IPS DF 6.9 (cell line): ENCODE results near the gene ATG3.
"Not testable (repeated sequence)": the region's sequence is repeated elsewhere in the genome, so short reads cannot be mapped to it uniquely, and the experiment has no call there.

Experiments
- DNase-seq: peaks from one replicate; pipeline ENCODE4 v3.0.0-alpha.2; 2013; ENCODE audit warnings: low read depth, low spot score
- H3K27ac ChIP-seq: one replicate; pipeline ENCODE4 v1.5.1; 2013; ENCODE audit warnings: low read length, control low read depth
- H3K27me3 ChIP-seq: 2 replicates; pipeline ENCODE4 v1.6.1; 2013; ENCODE audit warnings: mild to moderate bottlenecking, low read length; ENCODE audit not compliant: control insufficient read depth, insufficient read depth
- H3K36me3 ChIP-seq: 2 replicates; pipeline ENCODE4 v1.6.1; 2013; ENCODE audit warnings: low read length; ENCODE audit not compliant: control insufficient read depth, insufficient read depth
- H3K4me1 ChIP-seq: 2 replicates; pipeline ENCODE4 v1.6.1; 2013; ENCODE audit warnings: low read length; ENCODE audit not compliant: control insufficient read depth, insufficient read depth
- H3K4me3 ChIP-seq: 2 replicates; pipeline ENCODE4 v1.5.1; 2013; ENCODE audit warnings: mild to moderate bottlenecking, low read length
- H3K9me3 ChIP-seq: 2 replicates; pipeline ENCODE4 v1.6.1; 2013; ENCODE audit warnings: low read length, inconsistent platforms; ENCODE audit not compliant: control insufficient read depth, insufficient read depth
- WGBS: extraction: QIAGEN DNeasy Blood & Tissue Kit; methylation state at CpG from one replicate; pipeline ENCODE4 v1.1.7; 2013; ENCODE audit warnings: mixed read lengths, missing lambda C conversion rate; ENCODE audit not compliant: insufficient read length, insufficient coverage; 5-methylcytosine and 5-hydroxymethylcytosine counted together

Gene ATG3

GRCh38 chr3:112524127-112524526, 37.6 kb downstream of the ATG3 start:
- not testable (repeated sequence) for H3K4me1 ChIP-seq, H3K27ac ChIP-seq, H3K9me3 ChIP-seq, H3K36me3 ChIP-seq, H3K4me3 ChIP-seq, H3K27me3 ChIP-seq, DNase-seq
- WGBS: no CpG with 5 or more reads among the region's 6 CpGs

GRCh38 chr3:112519424-112520001, 42.2 kb downstream of the ATG3 start:
- Histone ChIP-seq H3K4me1 (no peaks in the 10 kb centered on the region), H3K27ac (no peak overlapping the region), H3K4me3 (no peak overlapping the region), H3K36me3 (no peaks in the 10 kb centered on the region), H3K27me3 (0 out of 2 replicates have a peak, but pooled peaks cover 1% of the 10 kb centered on the region), H3K9me3 (no peaks in the 10 kb centered on the region; the same call in 1 of the 2 replicates)
- WGBS: no CpG with 5 or more reads among the region's 2 CpGs
- no peak for DNase-seq

- not testable (repeated sequence) for H3K36me3 ChIP-seq, H3K4me1 ChIP-seq, H3K27ac ChIP-seq, H3K9me3 ChIP-seq, H3K4me3 ChIP-seq, DNase-seq, H3K27me3 ChIP-seq
- WGBS: no CpG with 5 or more reads among the region's 3 CpGs
Observed at GRCh38 chr3:112518970-112519369, 42.8 kb downstream of the ATG3 start.

- no peaks in the 10 kb centered on the region for H3K4me1 ChIP-seq
- H3K27ac ChIP-seq: no peak overlapping the region
- no peaks in the 10 kb centered on the region for H3K36me3 ChIP-seq
- 0 out of 2 replicates have a peak, but pooled peaks cover 1% of the 10 kb centered on the region for H3K27me3 ChIP-seq
- H3K9me3 ChIP-seq: no peaks in the 10 kb centered on the region; the same call in 1 of the 2 replicates
- no peak for DNase-seq
- H3K4me3 ChIP-seq: no peak overlapping the region
- WGBS: no CpG with 5 or more reads among the region's 2 CpGs
Observed at GRCh38 chr3:112514527-112515128, 47.1 kb downstream of the ATG3 start.

GRCh38 chr3:112512320-112512719, 49.4 kb downstream of the ATG3 start:
- Histone ChIP-seq H3K27ac (no peak overlapping the region), H3K36me3 (no peaks in the 10 kb centered on the region), H3K4me3 (no peak overlapping the region), H3K9me3 (no peaks in the 10 kb centered on the region; the same call in 1 of the 2 replicates), H3K4me1 (no peaks in the 10 kb centered on the region), H3K27me3 (0 out of 2 replicates have a peak, but pooled peaks cover 1% of the 10 kb centered on the region)
- DNase-seq: no peak

GRCh38 chr3:112508860-112509259, 52.9 kb downstream of the ATG3 start:
- H3K27me3 ChIP-seq: no peaks in the 10 kb centered on the region
- no peak overlapping the region for H3K27ac ChIP-seq
- no peak for DNase-seq
- H3K9me3 ChIP-seq: no peaks in the 10 kb centered on the region
- no peaks in the 10 kb centered on the region for H3K36me3 ChIP-seq
- no peak overlapping the region for H3K4me3 ChIP-seq
- H3K4me1 ChIP-seq: no peaks in the 10 kb centered on the region

GRCh38 chr3:112508261-112508660, 53.5 kb downstream of the ATG3 start:
- DNase-seq: no peak
- no CpG with 5 or more reads among the region's 2 CpGs for WGBS

GRCh38 chr3:112505907-112506306, 55.9 kb downstream of the ATG3 start:
- WGBS: no CpG with 5 or more reads among the region's 2 CpGs

More at GRCh38 chr3:112508261-112508660, 53.5 kb downstream of the ATG3 start:
- Histone ChIP-seq H3K9me3 (no peaks in the 10 kb centered on the region), H3K27me3 (no peaks in the 10 kb centered on the region), H3K4me3 (no peak overlapping the region), H3K4me1 (no peaks in the 10 kb centered on the region), H3K36me3 (no peaks in the 10 kb centered on the region), H3K27ac (no peak overlapping the region)

GRCh38 chr3:112504123-112504522, 57.6 kb downstream of the ATG3 start:
- no peak overlapping the region for H3K27ac ChIP-seq
- H3K36me3 ChIP-seq: no peaks in the 10 kb centered on the region
- H3K9me3 ChIP-seq: no peaks in the 10 kb centered on the region
- DNase-seq: no peak
- no CpG with 5 or more reads among the region's 3 CpGs for WGBS
- no peaks in the 10 kb centered on the region for H3K4me1 ChIP-seq
- H3K27me3 ChIP-seq: no peaks in the 10 kb centered on the region
- H3K4me3 ChIP-seq: no peak overlapping the region

More at GRCh38 chr3:112505907-112506306, 55.9 kb downstream of the ATG3 start:
- Histone ChIP-seq H3K27me3 (no peaks in the 10 kb centered on the region), H3K36me3 (no peaks in the 10 kb centered on the region), H3K4me1 (no peaks in the 10 kb centered on the region), H3K4me3 (no peak overlapping the region), H3K27ac (no peak overlapping the region), H3K9me3 (no peaks in the 10 kb centered on the region)
- no peak for DNase-seq

GRCh38 chr3:112503304-112503972, 58.3 kb downstream of the ATG3 start:
- Histone ChIP-seq H3K27me3 (no peaks in the 10 kb centered on the region), H3K27ac (no peak overlapping the region), H3K9me3 (no peaks in the 10 kb centered on the region), H3K36me3 (no peaks in the 10 kb centered on the region), H3K4me1 (no peaks in the 10 kb centered on the region), H3K4me3 (no peak overlapping the region)
- no peak for DNase-seq
- WGBS: no CpG with 5 or more reads among the region's 4 CpGs
